Heart left ventricle (tissue), 13 donors: Measurements from ENCODE around the gene CRACR2A.

ENCODE experiments used
- POLR2A ChIP-seq, 2 donors: fragments of 450-650 bp; IDR thresholded peaks; one replicate each; pipeline ENCODE4 v1.6.1; 2017; ENCODE audit warnings: antibody characterized with exemption in 2 of 2, mild to moderate bottlenecking in 2 of 2, moderate library complexity in 2 of 2
- TF ChIP-seq, protein P1 (sequence below), 12 donors: fragments of 200-600 bp; sonication (generic) in 4 of 12; IDR thresholded peaks; one replicate each; pipeline versions ENCODE4 v1.5.0 to v1.8.0; 2018 to 2022; ENCODE audit warnings: antibody characterized with exemption in 12 of 12, mild to moderate bottlenecking in 5 of 12
- donor health status: ischemic (EF 13 %, LVEDD 7.1; RV severe dilation, severe dysfunction).
- donor health status: DM: no; HTN: yes; CAD: no.
- donor health status: DM: no; HTN: no; CAD: no.
- donor health status: ischemic (EF 25% LVEDD 6.9; RV normal size, moderate dysfunction).
- donor health status: ischemic (EF 25% LVEDD 5.7; RV mildly dilated, moderate dysfunction).
- donor health status: ischemic (EF 35%, LVEDD 5.7; RV mildly dilated, moderate dysfunction).
- donor health status: nonischemic (EF 11% LVEDD 7.7; RV severe dilation, severe dysfunction).
- donor health status: DM: yes; HTN: yes; CAD: no.
- donor health status: PGD.
- donor health status: ischemic (EF 29% LVEDD 5.4; RV normal size, mild dysfunction).
- donor health status: nonischemic (EF 23%, LVEDD 6.1; RV moderate dilation, normal function).

- TF ChIP-seq, protein P1, sequence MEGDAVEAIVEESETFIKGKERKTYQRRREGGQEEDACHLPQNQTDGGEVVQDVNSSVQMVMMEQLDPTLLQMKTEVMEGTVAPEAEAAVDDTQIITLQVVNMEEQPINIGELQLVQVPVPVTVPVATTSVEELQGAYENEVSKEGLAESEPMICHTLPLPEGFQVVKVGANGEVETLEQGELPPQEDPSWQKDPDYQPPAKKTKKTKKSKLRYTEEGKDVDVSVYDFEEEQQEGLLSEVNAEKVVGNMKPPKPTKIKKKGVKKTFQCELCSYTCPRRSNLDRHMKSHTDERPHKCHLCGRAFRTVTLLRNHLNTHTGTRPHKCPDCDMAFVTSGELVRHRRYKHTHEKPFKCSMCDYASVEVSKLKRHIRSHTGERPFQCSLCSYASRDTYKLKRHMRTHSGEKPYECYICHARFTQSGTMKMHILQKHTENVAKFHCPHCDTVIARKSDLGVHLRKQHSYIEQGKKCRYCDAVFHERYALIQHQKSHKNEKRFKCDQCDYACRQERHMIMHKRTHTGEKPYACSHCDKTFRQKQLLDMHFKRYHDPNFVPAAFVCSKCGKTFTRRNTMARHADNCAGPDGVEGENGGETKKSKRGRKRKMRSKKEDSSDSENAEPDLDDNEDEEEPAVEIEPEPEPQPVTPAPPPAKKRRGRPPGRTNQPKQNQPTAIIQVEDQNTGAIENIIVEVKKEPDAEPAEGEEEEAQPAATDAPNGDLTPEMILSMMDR (IDR thresholded peaks at IDR 0.05), result no peak
- TF ChIP-seq POLR2A (IDR thresholded peaks at IDR 0.05), result no peak
Measured at GRCh38 chr12:3757261-3757660, 4.4 kb upstream of the CRACR2A start.
